ENCODE results near the gene TUBB1.

Gene TUBB1

DNA sequence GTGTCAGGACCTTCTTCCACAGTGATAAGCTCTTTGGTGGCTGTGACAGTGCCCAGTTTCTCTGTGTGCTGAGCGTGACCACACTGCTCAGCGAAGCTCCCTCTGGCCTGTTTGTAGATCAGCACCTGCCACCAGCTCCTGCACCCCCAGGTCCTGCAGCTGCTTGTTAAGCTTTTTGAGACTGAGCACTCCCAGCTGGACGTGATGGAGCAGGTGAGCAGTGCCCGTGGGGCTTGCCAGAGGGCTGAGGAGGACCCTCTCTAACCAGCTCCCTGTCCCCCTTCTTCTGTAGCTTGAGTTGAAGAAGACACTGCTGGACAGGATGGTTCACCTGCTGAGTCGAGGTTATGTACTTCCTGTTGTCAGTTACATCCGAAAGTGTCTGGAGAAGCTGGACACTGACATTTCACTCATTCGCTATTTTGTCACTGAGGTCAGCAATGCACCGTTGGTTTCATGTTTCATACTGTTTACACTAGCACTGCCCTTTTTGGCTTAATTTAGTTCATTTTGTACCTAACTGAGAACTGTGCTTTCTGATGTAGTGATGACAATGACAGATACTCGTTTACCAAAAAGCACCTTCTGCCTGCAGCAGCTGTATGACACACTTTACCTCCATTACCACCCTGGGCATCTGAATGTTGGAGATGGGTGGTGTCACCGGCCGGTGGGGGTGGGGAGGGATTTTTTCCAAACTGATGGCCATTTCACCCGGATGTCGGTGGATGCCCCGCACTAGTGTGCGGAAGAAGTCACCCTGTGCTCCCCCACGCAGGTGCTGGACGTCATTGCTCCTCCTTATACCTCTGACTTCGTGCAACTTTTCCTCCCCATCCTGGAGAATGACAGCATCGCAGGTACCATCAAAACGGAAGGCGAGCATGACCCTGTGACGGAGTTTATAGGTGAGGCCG lies 25.6 kb upstream of the TUBB1 start:
- no peak overlapping the region for H3K4me3 ChIP-seq (ENCODE audit: low read depth, low read length)
- TF ChIP-seq, protein P1, sequence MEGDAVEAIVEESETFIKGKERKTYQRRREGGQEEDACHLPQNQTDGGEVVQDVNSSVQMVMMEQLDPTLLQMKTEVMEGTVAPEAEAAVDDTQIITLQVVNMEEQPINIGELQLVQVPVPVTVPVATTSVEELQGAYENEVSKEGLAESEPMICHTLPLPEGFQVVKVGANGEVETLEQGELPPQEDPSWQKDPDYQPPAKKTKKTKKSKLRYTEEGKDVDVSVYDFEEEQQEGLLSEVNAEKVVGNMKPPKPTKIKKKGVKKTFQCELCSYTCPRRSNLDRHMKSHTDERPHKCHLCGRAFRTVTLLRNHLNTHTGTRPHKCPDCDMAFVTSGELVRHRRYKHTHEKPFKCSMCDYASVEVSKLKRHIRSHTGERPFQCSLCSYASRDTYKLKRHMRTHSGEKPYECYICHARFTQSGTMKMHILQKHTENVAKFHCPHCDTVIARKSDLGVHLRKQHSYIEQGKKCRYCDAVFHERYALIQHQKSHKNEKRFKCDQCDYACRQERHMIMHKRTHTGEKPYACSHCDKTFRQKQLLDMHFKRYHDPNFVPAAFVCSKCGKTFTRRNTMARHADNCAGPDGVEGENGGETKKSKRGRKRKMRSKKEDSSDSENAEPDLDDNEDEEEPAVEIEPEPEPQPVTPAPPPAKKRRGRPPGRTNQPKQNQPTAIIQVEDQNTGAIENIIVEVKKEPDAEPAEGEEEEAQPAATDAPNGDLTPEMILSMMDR (IDR thresholded peaks at IDR 0.05; ENCODE audit: low read depth, low read length, missing control alignments) = no peak
- in situ Hi-C loops (cut with HindIII; ENCODE audit: low sequenced_read_pairs) = no loop called here
- no peak for DNase-seq (ENCODE audit: low read depth)

DNA sequence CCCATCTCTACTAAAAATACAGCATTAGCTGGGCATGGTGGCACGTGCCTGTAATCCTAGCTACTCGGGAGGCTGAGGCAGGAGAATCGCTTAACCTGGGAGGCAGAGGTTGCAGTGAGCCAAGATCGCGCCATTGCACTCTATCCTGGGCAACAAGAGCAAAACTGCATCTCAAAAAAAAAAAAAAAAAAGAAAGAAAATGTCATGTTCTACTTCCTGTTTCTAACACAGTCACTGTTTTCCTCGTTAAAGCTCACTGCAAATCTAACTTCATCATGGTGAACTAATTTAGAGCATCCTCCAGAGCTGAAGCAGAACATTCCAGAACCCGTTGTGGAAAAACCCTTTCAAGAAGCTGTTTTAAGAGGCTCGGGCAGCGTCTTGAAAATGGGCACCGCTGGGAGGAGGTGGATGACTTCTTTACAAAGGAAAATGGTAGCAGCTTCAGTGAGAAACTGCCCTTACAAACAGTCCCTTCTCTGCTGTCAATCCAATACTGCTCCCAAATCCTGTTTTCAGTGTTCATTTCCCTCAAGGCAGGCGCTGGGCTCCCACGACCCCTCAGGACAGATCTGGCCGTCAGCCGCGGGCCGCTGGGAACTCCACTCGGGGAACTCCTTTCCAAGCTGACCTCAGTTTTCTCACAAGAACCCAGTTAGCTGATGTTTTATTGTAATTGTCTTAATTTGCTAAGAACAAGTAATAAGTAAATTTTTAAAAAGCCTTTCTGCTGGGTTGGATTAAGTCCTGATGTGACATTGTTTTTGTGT lies 24.7 kb upstream of the TUBB1 start:
- TF ChIP-seq, protein P1 (IDR thresholded peaks at IDR 0.05; ENCODE audit: low read depth, low read length, missing control alignments) = no peak
- DNase-seq (ENCODE audit: low read depth) = no peak
- no peak overlapping the region for H3K4me3 ChIP-seq (ENCODE audit: low read depth, low read length)
- in situ Hi-C loops (cut with HindIII; ENCODE audit: low sequenced_read_pairs) = no loop called here

DNA sequence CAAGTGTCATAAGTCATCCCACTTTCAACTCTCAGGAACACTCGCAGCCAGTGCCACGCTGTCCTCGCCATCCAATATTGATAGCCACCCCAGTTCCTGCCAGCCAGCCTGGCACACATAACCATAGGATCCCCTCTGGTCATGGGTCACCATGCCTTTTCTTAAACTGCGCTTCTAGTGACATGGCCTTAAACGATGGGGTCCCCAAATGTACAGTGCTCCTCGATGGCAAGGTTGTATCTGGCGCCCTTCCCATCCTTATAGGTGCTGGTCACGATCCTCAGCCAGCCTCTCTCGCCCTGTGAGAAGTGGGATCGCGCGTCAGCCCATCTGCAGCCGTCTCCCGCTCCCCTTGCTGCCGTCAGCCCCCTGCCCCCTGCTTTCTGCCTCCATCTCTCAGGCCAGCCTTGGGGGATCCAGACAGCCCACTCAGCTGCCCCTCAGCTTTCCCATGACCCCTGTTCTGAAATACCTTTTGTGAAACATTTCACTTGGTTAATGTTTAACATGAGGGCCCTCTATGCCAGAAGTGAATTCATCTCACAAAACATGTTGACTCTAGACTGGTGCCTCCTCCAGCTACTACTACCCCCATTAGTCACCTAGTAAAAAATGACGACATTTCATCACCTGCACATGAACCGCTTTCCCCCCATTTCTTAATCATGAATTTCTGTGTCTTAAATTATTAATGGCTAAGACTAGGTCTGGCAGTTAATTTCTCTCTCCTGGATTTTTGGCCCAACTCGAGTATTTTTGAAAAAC lies 23.6 kb upstream of the TUBB1 start:
- no peak overlapping the region for H3K4me3 ChIP-seq (ENCODE audit: low read depth, low read length)
- TF ChIP-seq, protein P1 (IDR thresholded peaks at IDR 0.05; ENCODE audit: low read depth, low read length, missing control alignments) = no peak
- no peak for DNase-seq (ENCODE audit: low read depth)
- in situ Hi-C loops (cut with HindIII; ENCODE audit: low sequenced_read_pairs) = no loop called here

DNA sequence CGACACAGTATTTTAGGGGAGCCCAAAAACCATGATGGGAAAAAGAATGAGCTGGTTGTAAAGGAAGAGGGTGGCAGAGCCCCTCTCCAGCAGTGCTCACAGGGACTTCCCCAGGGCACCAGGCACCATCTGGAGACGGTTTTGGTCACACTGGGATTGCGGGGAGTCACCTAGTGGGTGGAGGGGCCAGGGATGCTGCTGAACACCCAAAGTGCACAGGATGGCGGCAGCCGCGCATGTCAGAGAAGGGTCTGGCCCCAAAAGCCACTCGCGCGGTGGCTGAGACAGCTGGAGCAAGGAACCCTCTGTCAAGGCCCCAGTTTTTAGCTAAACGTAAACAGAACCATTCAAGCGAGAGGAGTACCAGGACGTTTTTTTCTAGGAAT lies 23.0 kb upstream of the TUBB1 start:
- in situ Hi-C loops (cut with HindIII; ENCODE audit: low sequenced_read_pairs) = no loop called here
- TF ChIP-seq, protein P1 (IDR thresholded peaks at IDR 0.05; ENCODE audit: low read depth, low read length, missing control alignments) = no peak
- H3K4me3 ChIP-seq (ENCODE audit: low read depth, low read length) = no peak overlapping the region
- no peak for DNase-seq (ENCODE audit: low read depth)

DNA sequence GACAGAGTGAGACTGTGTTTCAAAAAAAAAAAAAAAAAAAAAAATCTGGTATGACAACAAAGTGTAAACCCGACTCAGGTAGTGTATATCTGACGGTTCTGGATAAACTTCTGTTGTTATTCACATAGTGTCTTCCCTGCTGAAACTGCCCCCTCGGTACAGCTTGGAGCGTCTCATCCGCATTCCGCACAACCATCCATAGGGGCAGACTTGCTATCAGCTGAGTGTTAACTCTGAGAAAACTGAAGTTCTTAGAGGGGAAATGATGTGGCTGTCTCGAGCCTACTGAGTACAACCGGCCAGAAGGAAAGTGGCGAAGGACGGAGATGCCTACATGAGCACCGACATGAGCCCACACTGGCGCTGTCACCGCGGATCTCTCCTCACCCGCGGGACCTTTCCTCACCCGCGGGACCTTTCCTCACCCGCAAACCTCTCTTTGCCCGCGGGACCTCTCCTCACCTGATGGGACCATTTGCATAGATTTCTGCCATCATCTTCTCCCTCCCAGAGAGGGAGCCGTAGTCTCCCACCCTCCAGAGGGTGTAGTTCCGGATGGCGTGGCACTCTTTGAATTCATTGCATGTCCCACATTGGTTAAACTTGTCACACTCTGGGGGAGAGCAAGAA lies 22.0 kb upstream of the TUBB1 start:
- DNase-seq (ENCODE audit: low read depth) = no peak
- no peak overlapping the region for H3K4me3 ChIP-seq (ENCODE audit: low read depth, low read length)
- TF ChIP-seq, protein P1 (IDR thresholded peaks at IDR 0.05; ENCODE audit: low read depth, low read length, missing control alignments) = peak; percentile 9
- in situ Hi-C loops (cut with HindIII; ENCODE audit: low sequenced_read_pairs) = no loop called here

DNA sequence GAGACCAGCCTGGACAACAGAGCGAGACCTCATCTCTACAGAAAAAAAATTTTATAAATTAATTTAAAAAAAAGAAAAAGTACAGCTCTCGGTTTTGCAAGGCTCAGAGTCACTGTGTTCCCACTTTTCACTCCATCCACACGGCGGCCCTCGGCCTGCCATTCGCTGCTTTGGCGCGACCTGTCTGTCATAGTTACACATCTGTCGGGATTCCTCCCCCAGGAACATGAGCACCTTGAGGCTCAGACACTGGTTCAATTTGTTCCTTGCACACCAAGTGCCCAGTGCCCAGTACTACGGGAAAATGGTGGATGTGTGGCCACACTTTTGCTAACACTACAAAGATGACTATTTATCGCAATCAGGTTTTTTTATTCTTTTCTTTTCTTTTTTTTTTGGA lies 20.6 kb upstream of the TUBB1 start:
- TF ChIP-seq, protein P1 (IDR thresholded peaks at IDR 0.05; ENCODE audit: low read depth, low read length, missing control alignments) = no peak
- in situ Hi-C loops (cut with HindIII; ENCODE audit: low sequenced_read_pairs) = no loop called here
- DNase-seq (ENCODE audit: low read depth) = no peak
- no peak overlapping the region for H3K4me3 ChIP-seq (ENCODE audit: low read depth, low read length)
